ENCODE results near the gene LRRC36.

- TF ChIP-seq CTCF (IDR thresholded peaks at IDR 0.05) (no peak), EP300 (IDR thresholded peaks at IDR 0.05) (no peak), POLR2AphosphoS5 (IDR thresholded peaks at IDR 0.05) (no peak)
Observed at GRCh38 chr16:67277294-67277998, 49.2 kb upstream of the LRRC36 start.
